GM18909 (cell line): ENCODE measurements around the gene LMF2.

Experiments used
- ATAC-seq: cut with Tn5 transposase; IDR thresholded peaks from one replicate; pipeline ENCODE4 v1.9.1; 2021; ENCODE audit warnings: mild to moderate bottlenecking; ENCODE audit not compliant: unreplicated experiment, poor library complexity

The LMF2 gene

GRCh38 chr22:50467773-50468440, 39.6 kb downstream of the LMF2 start:
- ATAC-seq, result no peak

GRCh38 chr22:50467341-50467740, 40.2 kb downstream of the LMF2 start:
- no peak for ATAC-seq

DNA sequence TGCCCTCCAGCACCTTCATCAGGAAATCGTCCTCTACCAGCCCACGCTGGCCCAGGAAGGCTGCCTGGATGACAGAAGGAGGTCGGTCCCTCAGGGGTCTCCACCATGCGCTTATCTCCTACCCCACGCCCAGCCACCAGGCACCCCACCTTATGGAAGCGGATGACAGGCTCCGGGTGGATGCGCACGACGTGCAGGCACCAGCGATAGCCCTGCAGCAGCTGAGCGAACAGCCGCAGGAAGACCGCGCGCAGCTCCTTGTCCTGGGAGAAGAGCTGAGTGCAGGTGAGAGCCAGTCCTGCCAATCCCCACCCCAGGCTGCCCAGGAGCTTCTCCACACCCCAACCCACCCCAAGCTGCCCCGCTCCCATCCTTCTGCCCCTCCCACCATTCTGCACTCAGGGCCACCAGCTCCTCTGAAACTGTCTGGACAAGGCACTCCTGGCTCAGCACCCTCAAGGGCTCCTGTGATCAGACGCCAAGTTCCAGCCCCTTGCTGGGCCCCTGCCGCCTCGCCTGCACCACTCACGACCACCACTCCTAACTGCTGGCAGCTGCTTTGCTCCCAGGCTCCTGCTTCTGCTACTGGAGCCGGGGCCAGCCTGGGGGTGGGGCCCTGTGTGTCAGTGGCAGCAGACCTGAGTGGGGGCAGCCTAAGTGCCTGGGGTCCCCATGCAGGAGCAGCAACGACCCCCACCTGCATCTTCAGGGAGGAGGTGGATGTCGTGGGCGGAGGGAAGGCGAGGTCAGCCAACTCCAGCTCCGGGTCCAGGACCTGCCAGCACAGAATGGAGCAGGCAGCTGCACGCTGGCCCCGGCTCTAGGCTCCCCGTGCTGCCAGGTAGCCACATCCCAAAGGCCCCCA, 42.2 kb downstream of the LMF2 start:
- ATAC-seq, result no peak

DNA sequence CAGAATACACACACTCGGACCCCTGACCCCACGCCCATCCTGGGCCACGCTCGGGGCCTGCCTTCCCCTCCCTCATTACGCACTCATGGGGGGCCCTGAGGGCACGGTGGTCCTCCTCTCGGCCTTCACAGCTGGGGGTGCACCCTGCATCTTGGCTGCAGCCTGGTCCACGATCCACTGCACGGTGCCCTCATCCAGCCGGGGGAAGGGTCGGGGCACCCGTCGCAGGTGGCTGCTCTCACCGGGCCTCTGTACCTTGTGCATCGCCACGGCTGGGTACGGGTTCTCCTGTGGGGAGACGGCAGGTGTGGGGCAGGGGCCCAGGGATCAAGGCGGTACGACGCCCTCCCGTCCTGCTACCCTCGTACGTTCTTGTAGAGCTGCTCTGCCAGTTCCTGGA, 43.1 kb downstream of the LMF2 start:
- ATAC-seq, result no peak

DNA sequence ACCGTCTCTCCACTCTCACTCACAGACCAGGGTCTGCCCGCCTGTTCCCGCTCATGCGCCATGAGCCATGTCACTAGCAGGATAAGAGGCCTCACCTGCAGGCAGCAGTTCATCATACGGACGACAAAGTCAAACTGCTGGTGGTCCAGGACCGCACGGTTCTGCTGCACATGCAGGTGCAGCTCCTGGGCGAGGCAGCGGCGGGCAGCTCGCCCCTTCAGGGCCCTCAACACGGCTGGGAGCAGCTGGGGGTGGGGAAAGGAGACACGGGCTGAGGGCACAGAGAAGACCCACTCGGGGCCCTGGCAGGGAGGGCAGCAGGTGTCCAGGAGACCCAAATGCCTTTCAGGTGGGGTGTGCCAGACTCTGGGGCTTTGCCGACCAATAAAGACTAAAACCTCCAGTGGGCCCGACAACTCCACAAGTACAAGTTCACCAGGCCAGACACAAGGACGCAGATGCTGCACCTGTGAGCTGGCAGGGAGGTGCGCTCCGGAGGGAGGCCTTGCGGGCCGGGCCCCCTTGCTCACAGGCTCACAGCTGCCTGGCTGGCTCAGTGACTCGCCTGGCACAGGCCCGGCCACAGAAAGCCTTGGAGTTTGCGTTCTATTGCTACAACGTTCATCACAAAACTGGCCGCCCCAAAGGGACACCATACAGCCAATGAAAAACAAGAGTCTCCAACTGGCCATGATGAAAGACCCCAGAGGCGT, 44.2 kb downstream of the LMF2 start:
- no peak for ATAC-seq

GRCh38 chr22:50461979-50462540, 45.4 kb downstream of the LMF2 start:
- no peak for ATAC-seq

GRCh38 chr22:50461536-50461935, 46.0 kb downstream of the LMF2 start:
- no peak for ATAC-seq

GRCh38 chr22:50460938-50461337, 46.6 kb downstream of the LMF2 start:
- no peak for ATAC-seq

DNA sequence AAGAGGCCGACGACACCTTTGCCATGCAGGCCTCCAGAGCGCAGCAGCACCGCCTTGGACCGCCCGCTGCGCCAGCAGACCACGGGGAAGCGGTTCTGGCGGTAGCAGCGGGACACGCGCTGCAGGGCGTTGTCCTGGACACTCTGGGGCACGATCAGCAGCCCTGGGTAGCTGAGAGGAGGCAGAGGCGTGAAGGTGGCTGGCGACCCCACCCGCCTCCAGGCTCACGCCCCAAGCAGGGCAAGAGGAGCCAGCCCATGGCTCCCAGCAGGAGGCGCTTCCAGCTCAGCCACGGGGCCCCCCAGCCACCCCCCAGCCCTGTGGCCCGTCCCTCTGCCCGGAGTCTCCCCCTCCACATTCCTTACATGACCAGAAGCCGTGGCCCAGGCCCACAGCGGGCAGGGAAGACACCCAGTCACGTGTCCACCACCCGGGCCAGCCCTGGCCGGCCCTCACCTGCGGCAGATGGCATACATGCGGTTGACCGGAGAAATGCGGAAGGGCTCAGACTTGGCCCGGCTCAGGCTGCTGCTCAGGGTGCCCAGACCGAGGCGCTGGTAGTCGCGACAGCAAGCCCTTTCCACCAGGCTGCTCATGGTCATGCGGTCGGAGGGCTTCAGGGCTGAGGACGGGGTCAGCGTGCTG, 47.9 kb downstream of the LMF2 start:
- no peak for ATAC-seq

- no peak for ATAC-seq
Measured at GRCh38 chr22:50459016-50459415, 48.5 kb downstream of the LMF2 start.

GRCh38 chr22:50456466-50457234, 50.9 kb downstream of the LMF2 start:
- ATAC-seq, result no peak

- no peak for ATAC-seq
Measured at GRCh38 chr22:50456026-50456425, 51.5 kb downstream of the LMF2 start.

GRCh38 chr22:50455201-50455600, 52.3 kb downstream of the LMF2 start:
- no peak for ATAC-seq

- ATAC-seq, result no peak
Measured at GRCh38 chr22:50454556-50455075, 52.9 kb downstream of the LMF2 start.
